ENCODE data around the gene DYNLRB1. TPM values are rescaled to one million over a fixed set of nuclear protein-coding genes. Genes with fewer than 3 reads are reported as not detected.

DYNLRB1 gene
- total and polyA plus RNA-seq, 2 of the 13 experiments (the other 11 are each of a cell fraction or from before 2014, with no cell fraction given), result 140 to 244 TPM

DNA sequence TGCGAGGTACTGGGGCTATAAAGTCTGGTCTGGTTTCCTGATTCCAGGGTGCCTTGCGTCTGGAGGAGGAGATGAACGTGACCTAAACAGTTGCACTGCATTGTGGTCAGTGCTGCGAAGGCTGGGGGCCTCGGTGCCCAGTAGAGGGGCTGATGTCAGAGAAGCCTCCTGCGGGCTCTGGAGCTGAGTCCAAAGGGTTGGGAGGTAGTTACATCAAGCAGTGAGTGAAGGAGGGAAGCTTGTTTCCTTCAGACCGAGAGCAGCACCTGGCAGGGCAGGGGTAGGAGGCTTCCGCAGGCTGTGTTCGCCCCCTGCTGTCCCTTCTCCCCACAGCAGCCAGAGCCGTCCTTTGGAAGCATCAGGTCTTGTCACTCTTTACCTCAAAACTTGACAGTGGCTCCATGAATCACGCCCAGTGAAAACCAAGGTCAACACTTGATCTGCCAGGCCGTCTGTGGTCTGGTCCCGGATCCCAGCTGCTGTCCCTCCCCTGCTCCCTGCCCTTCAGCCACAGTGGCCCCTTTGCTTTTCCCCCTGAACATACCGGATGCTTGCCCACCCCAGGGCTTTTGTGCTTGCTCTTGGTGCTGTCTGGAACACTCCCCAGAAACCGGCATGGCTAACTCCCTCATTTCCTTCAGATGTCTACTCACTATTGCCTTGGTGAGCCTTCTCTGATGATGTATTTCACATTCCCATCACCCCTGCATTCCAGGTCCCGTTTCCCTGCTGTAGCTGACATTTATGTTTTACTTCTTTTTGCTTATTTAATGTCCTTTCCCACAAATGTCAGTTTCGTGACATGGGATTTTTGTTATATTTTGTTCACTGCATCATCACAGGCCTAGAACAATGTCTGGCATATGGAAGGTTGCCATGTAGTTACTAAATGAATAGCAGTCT, 7.0 kb downstream of the DYNLRB1 start (continued):
- TF ChIP-seq ATF7 (IDR thresholded peaks at IDR 0.05) (no peak), ATF7 (CRISPR knock-in tag; IDR thresholded peaks at IDR 0.05) (0 out of 2 replicates have a peak, but pooled peaks have one; percentile 55), GABPA (IDR thresholded peaks at IDR 0.05; ENCODE audit: low read depth, low read length) (no peak), GABPA (CRISPR knock-in tag; IDR thresholded peaks at IDR 0.05; ENCODE audit: low read depth) (no peak), EEA1 (CRISPR knock-in tag; IDR thresholded peaks at IDR 0.05; ENCODE audit: borderline replicate concordance) (peak; percentile 18; the same call in 1 of the 2 replicates), PPARG (CRISPR knock-in tag; conservative IDR thresholded peaks at IDR 0.05) (no peak), RFX1 (IDR thresholded peaks at IDR 0.05) (no peak), ARNTL (CRISPR knock-in tag; IDR thresholded peaks at IDR 0.05) (no peak), ATF1 (CRISPR knock-in tag; IDR thresholded peaks at IDR 0.05) (no peak), HNRNPUL1 (IDR thresholded peaks at IDR 0.05; ENCODE audit: low read depth, low read length) (no peak), REL (CRISPR knock-in tag; conservative IDR thresholded peaks at IDR 0.05) (no peak), YEATS4 (CRISPR knock-in tag; IDR thresholded peaks at IDR 0.05; ENCODE audit: borderline replicate concordance) (no peak), ATRX (CRISPR knock-in tag; IDR thresholded peaks at IDR 0.05; ENCODE audit: borderline replicate concordance) (no peak), SSRP1 (CRISPR knock-in tag; IDR thresholded peaks at IDR 0.05) (no peak), HDAC6 (IDR thresholded peaks at IDR 0.05; ENCODE audit: low read depth, low read length) (no peak)
- TF ChIP-seq, protein P1, sequence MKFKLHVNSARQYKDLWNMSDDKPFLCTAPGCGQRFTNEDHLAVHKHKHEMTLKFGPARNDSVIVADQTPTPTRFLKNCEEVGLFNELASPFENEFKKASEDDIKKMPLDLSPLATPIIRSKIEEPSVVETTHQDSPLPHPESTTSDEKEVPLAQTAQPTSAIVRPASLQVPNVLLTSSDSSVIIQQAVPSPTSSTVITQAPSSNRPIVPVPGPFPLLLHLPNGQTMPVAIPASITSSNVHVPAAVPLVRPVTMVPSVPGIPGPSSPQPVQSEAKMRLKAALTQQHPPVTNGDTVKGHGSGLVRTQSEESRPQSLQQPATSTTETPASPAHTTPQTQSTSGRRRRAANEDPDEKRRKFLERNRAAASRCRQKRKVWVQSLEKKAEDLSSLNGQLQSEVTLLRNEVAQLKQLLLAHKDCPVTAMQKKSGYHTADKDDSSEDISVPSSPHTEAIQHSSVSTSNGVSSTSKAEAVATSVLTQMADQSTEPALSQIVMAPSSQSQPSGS (CRISPR knock-in tag; IDR thresholded peaks at IDR 0.05), result no peak
- TF ChIP-seq, protein P2, sequence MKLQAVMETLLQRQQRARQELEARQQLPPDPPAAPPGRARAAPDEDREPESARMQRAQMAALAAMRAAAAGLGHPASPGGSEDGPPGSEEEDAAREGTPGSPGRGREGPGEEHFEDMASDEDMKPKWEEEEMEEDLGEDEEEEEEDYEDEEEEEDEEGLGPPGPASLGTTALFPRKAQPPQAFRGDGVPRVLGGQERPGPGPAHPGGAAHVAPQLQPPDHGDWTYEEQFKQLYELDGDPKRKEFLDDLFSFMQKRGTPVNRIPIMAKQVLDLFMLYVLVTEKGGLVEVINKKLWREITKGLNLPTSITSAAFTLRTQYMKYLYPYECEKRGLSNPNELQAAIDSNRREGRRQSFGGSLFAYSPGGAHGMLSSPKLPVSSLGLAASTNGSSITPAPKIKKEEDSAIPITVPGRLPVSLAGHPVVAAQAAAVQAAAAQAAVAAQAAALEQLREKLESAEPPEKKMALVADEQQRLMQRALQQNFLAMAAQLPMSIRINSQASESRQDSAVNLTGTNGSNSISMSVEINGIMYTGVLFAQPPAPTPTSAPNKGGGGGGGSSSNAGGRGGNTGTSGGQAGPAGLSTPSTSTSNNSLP (IDR thresholded peaks at IDR 0.05; ENCODE audit: low read depth, low read length), result peak; percentile 42; the same call in 1 of the 2 replicates
- TF ChIP-seq, protein P3, sequence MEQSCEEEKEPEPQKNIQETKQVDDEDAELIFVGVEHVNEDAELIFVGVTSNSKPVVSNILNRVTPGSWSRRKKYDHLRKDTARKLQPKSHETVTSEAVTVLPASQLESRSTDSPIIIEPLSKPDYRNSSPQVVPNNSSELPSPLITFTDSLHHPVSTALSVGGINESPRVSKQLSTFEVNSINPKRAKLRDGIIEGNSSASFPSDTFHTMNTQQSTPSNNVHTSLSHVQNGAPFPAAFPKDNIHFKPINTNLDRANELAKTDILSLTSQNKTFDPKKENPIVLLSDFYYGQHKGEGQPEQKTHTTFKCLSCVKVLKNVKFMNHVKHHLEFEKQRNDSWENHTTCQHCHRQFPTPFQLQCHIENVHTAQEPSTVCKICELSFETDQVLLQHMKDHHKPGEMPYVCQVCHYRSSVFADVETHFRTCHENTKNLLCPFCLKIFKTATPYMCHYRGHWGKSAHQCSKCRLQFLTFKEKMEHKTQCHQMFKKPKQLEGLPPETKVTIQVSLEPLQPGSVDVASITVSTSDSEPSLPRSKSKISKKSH (CRISPR knock-in tag; IDR thresholded peaks at IDR 0.05; ENCODE audit: borderline replicate concordance), result peak; percentile 81
- TF ChIP-seq, protein P4, sequence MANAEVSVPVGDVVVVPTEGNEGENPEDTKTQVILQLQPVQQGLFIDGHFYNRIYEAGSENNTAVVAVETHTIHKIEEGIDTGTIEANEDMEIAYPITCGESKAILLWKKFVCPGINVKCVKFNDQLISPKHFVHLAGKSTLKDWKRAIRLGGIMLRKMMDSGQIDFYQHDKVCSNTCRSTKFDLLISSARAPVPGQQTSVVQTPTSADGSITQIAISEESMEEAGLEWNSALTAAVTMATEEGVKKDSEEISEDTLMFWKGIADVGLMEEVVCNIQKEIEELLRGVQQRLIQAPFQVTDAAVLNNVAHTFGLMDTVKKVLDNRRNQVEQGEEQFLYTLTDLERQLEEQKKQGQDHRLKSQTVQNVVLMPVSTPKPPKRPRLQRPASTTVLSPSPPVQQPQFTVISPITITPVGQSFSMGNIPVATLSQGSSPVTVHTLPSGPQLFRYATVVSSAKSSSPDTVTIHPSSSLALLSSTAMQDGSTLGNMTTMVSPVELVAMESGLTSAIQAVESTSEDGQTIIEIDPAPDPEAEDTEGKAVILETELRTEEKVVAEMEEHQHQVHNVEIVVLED (CRISPR knock-in tag; IDR thresholded peaks at IDR 0.05; ENCODE audit: borderline replicate concordance), result no peak
- TF ChIP-seq, protein P5, sequence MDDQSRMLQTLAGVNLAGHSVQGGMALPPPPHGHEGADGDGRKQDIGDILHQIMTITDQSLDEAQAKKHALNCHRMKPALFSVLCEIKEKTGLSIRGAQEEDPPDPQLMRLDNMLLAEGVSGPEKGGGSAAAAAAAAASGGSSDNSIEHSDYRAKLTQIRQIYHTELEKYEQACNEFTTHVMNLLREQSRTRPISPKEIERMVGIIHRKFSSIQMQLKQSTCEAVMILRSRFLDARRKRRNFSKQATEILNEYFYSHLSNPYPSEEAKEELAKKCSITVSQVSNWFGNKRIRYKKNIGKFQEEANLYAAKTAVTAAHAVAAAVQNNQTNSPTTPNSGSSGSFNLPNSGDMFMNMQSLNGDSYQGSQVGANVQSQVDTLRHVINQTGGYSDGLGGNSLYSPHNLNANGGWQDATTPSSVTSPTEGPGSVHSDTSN (CRISPR knock-in tag; IDR thresholded peaks at IDR 0.05; ENCODE audit: borderline replicate concordance), result no peak
- TF ChIP-seq, protein P6, sequence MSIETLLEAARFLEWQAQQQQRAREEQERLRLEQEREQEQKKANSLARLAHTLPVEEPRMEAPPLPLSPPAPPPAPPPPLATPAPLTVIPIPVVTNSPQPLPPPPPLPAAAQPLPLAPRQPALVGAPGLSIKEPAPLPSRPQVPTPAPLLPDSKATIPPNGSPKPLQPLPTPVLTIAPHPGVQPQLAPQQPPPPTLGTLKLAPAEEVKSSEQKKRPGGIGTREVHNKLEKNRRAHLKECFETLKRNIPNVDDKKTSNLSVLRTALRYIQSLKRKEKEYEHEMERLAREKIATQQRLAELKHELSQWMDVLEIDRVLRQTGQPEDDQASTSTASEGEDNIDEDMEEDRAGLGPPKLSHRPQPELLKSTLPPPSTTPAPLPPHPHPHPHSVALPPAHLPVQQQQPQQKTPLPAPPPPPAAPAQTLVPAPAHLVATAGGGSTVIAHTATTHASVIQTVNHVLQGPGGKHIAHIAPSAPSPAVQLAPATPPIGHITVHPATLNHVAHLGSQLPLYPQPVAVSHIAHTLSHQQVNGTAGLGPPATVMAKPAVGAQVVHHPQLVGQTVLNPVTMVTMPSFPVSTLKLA (IDR thresholded peaks at IDR 0.05), result no peak

All from HepG2 (cell line).